Peyer's patch (tissue), 4 donors: ENCODE measurements around the gene NLRP9. TPM values are rescaled to one million over a fixed set of nuclear protein-coding genes. Genes with fewer than 3 reads are reported as not detected.
A peak's percentile ranks its signal among the peaks of the same experiment; 100 is the strongest.

ENCODE experiments used
- DNase-seq, 3 donors: peaks; one replicate each; pipeline ENCODE4 v3.0.0-alpha.2; 2017 to 2019
- H3K27ac ChIP-seq, 4 donors: fragments of 200-600 bp; sonication (generic); one replicate each; pipeline ENCODE4 v1.5.1; 2016 to 2019
- H3K27me3 ChIP-seq, 2 donors: fragments of 200-600 bp; sonication (generic); one replicate each; pipeline ENCODE4 v1.5.1; 2019
- H3K36me3 ChIP-seq, 3 donors: fragments of 200-600 bp; sonication (generic); one replicate each; pipeline ENCODE4 v1.5.1; 2016 to 2019
- H3K4me1 ChIP-seq, 4 donors: fragments of 200-600 bp; sonication (generic); one replicate each; pipeline ENCODE4 v1.5.1; 2016 to 2019
- H3K4me3 ChIP-seq, 4 donors: fragments of 200-600 bp; sonication (generic); 1 replicate in 3 of 4; 2 replicates in 1 of 4; pipeline ENCODE4 v1.5.1; 2016 to 2019; ENCODE audit warnings: mild to moderate bottlenecking in 1 of 4
- H3K9me3 ChIP-seq, 4 donors: fragments of 200-600 bp; sonication (generic); one replicate each; pipeline ENCODE4 v1.5.1; 2016 to 2019; ENCODE audit warnings: mild to moderate bottlenecking in 1 of 4
- CTCF ChIP-seq, 6 experiments: fragments of 450-650 bp in 4 of 6; fragments of 200-600 bp in 2 of 6; sonication (generic) in 1 of 6; IDR thresholded peaks; one replicate each; pipeline ENCODE4 v1.5.1; 2017 to 2019; ENCODE audit warnings: antibody characterized with exemption in 6 of 6, mild to moderate bottlenecking in 3 of 6, moderate library complexity in 1 of 6
- POLR2A ChIP-seq, 2 donors: fragments of 450-650 bp; IDR thresholded peaks; one replicate each; pipeline ENCODE4 v1.5.1; 2017; ENCODE audit warnings: antibody characterized with exemption in 2 of 2, mild to moderate bottlenecking in 2 of 2, moderate library complexity in 2 of 2
- total RNA-seq, 4 donors: library from RNA; depleted of rRNA; stranded (reverse); fragments of >200 nt; gene quantifications; one replicate each; pipeline ENCODE4 v1.1.0, GENCODE V29; 2016

Gene NLRP9
- total RNA-seq, 4 donors from 2014 or later, result not detected

- no peaks in the 10 kb centered on the region for H3K27me3 ChIP-seq
- TF ChIP-seq POLR2A (IDR thresholded peaks at IDR 0.05) (no peak), CTCF (IDR thresholded peaks at IDR 0.05) (no peak)
- H3K36me3 ChIP-seq, result peaks cover 0 to 75% (median 0%) of the 10 kb centered on the region in 3 donors
- no peaks in the 10 kb centered on the region for H3K9me3 ChIP-seq
- peaks cover 0 to 13% (median 0%) of the 10 kb centered on the region in 4 donors for H3K4me1 ChIP-seq
- no peak overlapping the region for H3K27ac ChIP-seq
- H3K4me3 ChIP-seq, result no peak overlapping the region
- peak in 1 of 3 donors; percentile 32 for DNase-seq
Observed at GRCh38 chr19:55698256-55698655, 39.9 kb downstream of the NLRP9 start.

GRCh38 chr19:55697698-55698097, 40.5 kb downstream of the NLRP9 start:
- no peaks in the 10 kb centered on the region for H3K9me3 ChIP-seq
- TF ChIP-seq POLR2A (IDR thresholded peaks at IDR 0.05) (no peak), CTCF (IDR thresholded peaks at IDR 0.05) (no peak)
- H3K27ac ChIP-seq, result no peak overlapping the region
- no peaks in the 10 kb centered on the region for H3K27me3 ChIP-seq
- DNase-seq, result peak in 1 of 3 donors; percentile 40
- peaks cover 0 to 81% (median 0%) of the 10 kb centered on the region in 3 donors for H3K36me3 ChIP-seq
- H3K4me1 ChIP-seq, result peaks cover 0 to 18% (median 0%) of the 10 kb centered on the region in 4 donors
- H3K4me3 ChIP-seq, result no peak overlapping the region

GRCh38 chr19:55697069-55697440, 41.1 kb downstream of the NLRP9 start:
- no peak overlapping the region for H3K27ac ChIP-seq
- TF ChIP-seq POLR2A (IDR thresholded peaks at IDR 0.05), result no peak
- TF ChIP-seq CTCF (IDR thresholded peaks at IDR 0.05), result no peak
- H3K4me3 ChIP-seq, result no peak overlapping the region
- H3K27me3 ChIP-seq, result no peaks in the 10 kb centered on the region
- peaks cover 0 to 14% (median 0%) of the 10 kb centered on the region in 4 donors for H3K4me1 ChIP-seq
- peaks cover 0 to 87% (median 0%) of the 10 kb centered on the region in 3 donors for H3K36me3 ChIP-seq
- H3K9me3 ChIP-seq, result no peaks in the 10 kb centered on the region
- DNase-seq, result peak in 1 of 3 donors; percentile 22

GRCh38 chr19:55696301-55697068, 41.7 kb downstream of the NLRP9 start:
- Histone ChIP-seq H3K4me1 (peaks cover 0 to 8% (median 0%) of the 10 kb centered on the region in 4 donors), H3K36me3 (peaks cover 0 to 93% (median 0%) of the 10 kb centered on the region in 3 donors), H3K27ac (no peak overlapping the region), H3K27me3 (no peaks in the 10 kb centered on the region), H3K4me3 (no peak overlapping the region), H3K9me3 (no peaks in the 10 kb centered on the region)
- DNase-seq, result peak in 1 of 3 donors; percentile 36
- no peak for TF ChIP-seq CTCF (IDR thresholded peaks at IDR 0.05)
- no peak for TF ChIP-seq POLR2A (IDR thresholded peaks at IDR 0.05)

- Histone ChIP-seq H3K4me3 (no peak overlapping the region), H3K9me3 (no peaks in the 10 kb centered on the region), H3K27ac (no peak overlapping the region), H3K4me1 (peaks cover 0 to 7% (median 0%) of the 10 kb centered on the region in 4 donors), H3K27me3 (no peaks in the 10 kb centered on the region), H3K36me3 (peaks cover 0 to 99% (median 0%) of the 10 kb centered on the region in 3 donors)
- no peak for TF ChIP-seq CTCF (IDR thresholded peaks at IDR 0.05)
- TF ChIP-seq POLR2A (IDR thresholded peaks at IDR 0.05), result no peak
- peak in 1 of 3 donors; percentile 35 for DNase-seq
Observed at GRCh38 chr19:55695511-55696290, 42.5 kb downstream of the NLRP9 start.
